Mesodermal cell (in vitro differentiated cells): Measurements from ENCODE around the gene CYB5A.

Experiments used
- H3K27ac ChIP-seq: 2 replicates; pipeline ENCODE4 v1.7.0; 2013; ENCODE audit warnings: mild to moderate bottlenecking, low read depth, low read length, moderate library complexity; ENCODE audit not compliant: severe bottlenecking
- H3K36me3 ChIP-seq: 2 replicates; pipeline ENCODE4 v1.7.1; 2013; ENCODE audit warnings: mild to moderate bottlenecking, low read length, moderate library complexity; ENCODE audit not compliant: control insufficient read depth, insufficient read depth
- H3K4me1 ChIP-seq: one replicate; pipeline ENCODE4 v1.7.1; 2013; ENCODE audit warnings: mild to moderate bottlenecking, low read length; ENCODE audit not compliant: insufficient read depth, control insufficient read depth, poor library complexity, severe bottlenecking
- H3K4me3 ChIP-seq: 2 replicates; pipeline ENCODE4 v1.7.0; 2013; ENCODE audit warnings: low read length, control low read depth, mild to moderate bottlenecking; ENCODE audit not compliant: insufficient read depth, poor library complexity, severe bottlenecking; ENCODE audit errors: extremely low read depth
- H3K9me3 ChIP-seq: 2 replicates; pipeline ENCODE4 v1.7.1; 2013; ENCODE audit warnings: mild to moderate bottlenecking, low read length, moderate library complexity; ENCODE audit not compliant: control insufficient read depth
- WGBS, 2 experiments: methylation state at CpG; one replicate each; pipeline ENCODE4 v1.1.5; 2013; ENCODE audit warnings: missing lambda C conversion rate in 2 of 2; ENCODE audit not compliant: insufficient coverage in 2 of 2; 5-methylcytosine and 5-hydroxymethylcytosine counted together

Gene CYB5A

GRCh38 chr18:74326231-74326630 is 34.5 kb upstream of the CYB5A start:
- no peaks in the 10 kb centered on the region for H3K9me3 ChIP-seq
- H3K4me3 ChIP-seq, result no peak overlapping the region
- H3K27ac ChIP-seq, result no peak overlapping the region
- 100% methylated on average over 1 of the region's 2 CpGs; no CpG with 5 or more reads in 1 of the 2 experiments for WGBS, 2 experiments
- peaks cover 3% of the 10 kb centered on the region for H3K4me1 ChIP-seq
- no peaks in the 10 kb centered on the region for H3K36me3 ChIP-seq

- H3K9me3 ChIP-seq, result peaks cover 16% of the 10 kb centered on the region
- no peaks in the 10 kb centered on the region for H3K36me3 ChIP-seq
- H3K4me1 ChIP-seq, result peaks cover 3% of the 10 kb centered on the region
- peak overlapping the region; percentile 73 for H3K27ac ChIP-seq
- no peak overlapping the region for H3K4me3 ChIP-seq
- WGBS, 2 experiments, result 90 to 93% methylated on average over 18 to 27 of the region's 29 CpGs
These were observed 24.8 kb upstream of the CYB5A start for GRCh38 chr18:74316257-74317170.

- Histone ChIP-seq H3K27ac (peak within 1 kb of the TSS; percentile 73), H3K4me1 (peaks cover 3% of the 10 kb centered on the region), H3K9me3 (peaks cover 17% of the 10 kb centered on the region), H3K36me3 (no peaks in the 10 kb centered on the region), H3K4me3 (no peak within 1 kb of the TSS)
- WGBS, 2 experiments, result 91 to 92% methylated on average over 40 to 45 of the region's 51 CpGs
These were observed 23.9 kb upstream of the CYB5A start, which contains the start of gene C18orf63 for GRCh38 chr18:74315464-74316256. Gene C18orf63, plus strand, starts transcription at chr18:74315839. Its CDS starts 2,027 bp downstream, at chr18:74317866.

- peaks cover 17% of the 10 kb centered on the region for H3K9me3 ChIP-seq
- H3K4me3 ChIP-seq, result no peak overlapping the region
- H3K36me3 ChIP-seq, result no peaks in the 10 kb centered on the region
- 92 to 95% methylated on average over 18 to 22 of the region's 22 CpGs for WGBS, 2 experiments
- H3K4me1 ChIP-seq, result peaks cover 3% of the 10 kb centered on the region
- no peak overlapping the region for H3K27ac ChIP-seq
These were observed 23.1 kb upstream of the CYB5A start for GRCh38 chr18:74314759-74315463.

- no peak overlapping the region for H3K4me3 ChIP-seq
- peaks cover 14% of the 10 kb centered on the region for H3K9me3 ChIP-seq
- WGBS, 2 experiments, result 80 to 82% methylated on average over 1 of the region's 1 CpG
- no peaks in the 10 kb centered on the region for H3K36me3 ChIP-seq
- no peak overlapping the region for H3K27ac ChIP-seq
- H3K4me1 ChIP-seq, result no peaks in the 10 kb centered on the region
These were observed 19.2 kb upstream of the CYB5A start for GRCh38 chr18:74311000-74311399.

- H3K27ac ChIP-seq, result no peak overlapping the region
- WGBS, 2 experiments, result 76 to 80% methylated on average over 1 to 2 of the region's 3 CpGs
- no peaks in the 10 kb centered on the region for H3K36me3 ChIP-seq
- H3K9me3 ChIP-seq, result peaks cover 13% of the 10 kb centered on the region
- no peaks in the 10 kb centered on the region for H3K4me1 ChIP-seq
- H3K4me3 ChIP-seq, result no peak overlapping the region
These were observed 18.6 kb upstream of the CYB5A start for GRCh38 chr18:74310411-74310810.

- Histone ChIP-seq H3K36me3 (no peaks in the 10 kb centered on the region), H3K4me3 (no peak overlapping the region), H3K9me3 (no peaks in the 10 kb centered on the region), H3K4me1 (no peaks in the 10 kb centered on the region), H3K27ac (no peak overlapping the region)
- WGBS, 2 experiments, result no CpG with 5 or more reads among the region's 1 CpG
These were observed 12.2 kb upstream of the CYB5A start for GRCh38 chr18:74303936-74304335.

GRCh38 chr18:74303306-74303705 is 11.5 kb upstream of the CYB5A start:
- Histone ChIP-seq H3K36me3 (no peaks in the 10 kb centered on the region), H3K27ac (no peak overlapping the region), H3K9me3 (no peaks in the 10 kb centered on the region), H3K4me1 (no peaks in the 10 kb centered on the region), H3K4me3 (no peak overlapping the region)
- WGBS, 2 experiments, result 100% methylated on average over 1 of the region's 5 CpGs

GRCh38 chr18:74299746-74300145 is 8.0 kb upstream of the CYB5A start:
- Histone ChIP-seq H3K9me3 (no peaks in the 10 kb centered on the region), H3K36me3 (no peaks in the 10 kb centered on the region), H3K4me1 (no peaks in the 10 kb centered on the region), H3K4me3 (no peak overlapping the region), H3K27ac (no peak overlapping the region)
- 80 to 92% methylated on average over 2 of the region's 3 CpGs for WGBS, 2 experiments

- H3K4me1 ChIP-seq, result no peaks in the 10 kb centered on the region
- no CpG with 5 or more reads among the region's 1 CpG for WGBS, 2 experiments
- no peaks in the 10 kb centered on the region for H3K9me3 ChIP-seq
- no peak overlapping the region for H3K4me3 ChIP-seq
- no peaks in the 10 kb centered on the region for H3K36me3 ChIP-seq
- H3K27ac ChIP-seq, result no peak overlapping the region
These were observed 7.4 kb upstream of the CYB5A start for GRCh38 chr18:74299162-74299561.
